Raji (cell line): ENCODE results near the gene CREBBP.

Experiments
- POLR2A ChIP-seq: IDR thresholded peaks from 2 replicates; pipeline ENCODE4 v1.6.1; 2011; ENCODE audit warnings: low read depth, low read length, control low read depth; ENCODE audit not compliant: insufficient read depth

The CREBBP gene

DNA sequence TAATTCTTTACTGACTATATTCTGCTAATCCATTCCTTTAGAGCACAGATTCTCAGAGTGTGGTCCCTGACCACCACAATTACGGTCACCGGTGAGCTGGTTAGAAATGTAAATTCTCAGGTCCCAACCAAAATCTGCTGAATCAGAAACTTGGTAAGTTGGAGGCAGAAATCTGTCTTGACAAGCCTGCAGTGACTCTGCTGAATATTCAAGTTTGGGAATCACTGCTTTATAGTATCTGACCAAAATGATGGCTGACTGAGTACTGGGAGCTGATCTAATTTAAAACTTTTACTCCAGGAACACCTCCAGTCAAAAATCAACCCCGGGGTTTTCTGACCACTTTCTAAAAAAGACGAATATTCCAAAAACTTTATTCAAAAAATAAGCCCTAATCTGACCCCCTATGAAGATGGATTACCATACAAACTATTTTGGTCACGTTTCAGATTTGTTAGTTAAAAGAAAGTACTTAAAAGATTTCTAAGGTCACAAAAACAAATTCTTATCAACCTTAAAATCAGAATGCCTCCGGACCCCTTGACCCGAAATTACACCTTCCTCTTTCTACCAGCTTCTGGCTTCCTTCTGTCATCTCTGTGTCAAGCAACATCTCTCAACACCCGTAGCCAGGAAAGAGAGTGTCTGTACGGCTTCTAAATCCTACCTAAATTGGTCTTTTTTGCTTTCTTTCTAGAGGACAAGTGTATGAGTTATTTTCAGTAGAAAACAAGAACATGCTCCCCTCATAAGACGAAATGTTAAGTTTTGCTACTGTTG lies 38.6 kb downstream of the CREBBP start:
- no peak for TF ChIP-seq POLR2A

DNA sequence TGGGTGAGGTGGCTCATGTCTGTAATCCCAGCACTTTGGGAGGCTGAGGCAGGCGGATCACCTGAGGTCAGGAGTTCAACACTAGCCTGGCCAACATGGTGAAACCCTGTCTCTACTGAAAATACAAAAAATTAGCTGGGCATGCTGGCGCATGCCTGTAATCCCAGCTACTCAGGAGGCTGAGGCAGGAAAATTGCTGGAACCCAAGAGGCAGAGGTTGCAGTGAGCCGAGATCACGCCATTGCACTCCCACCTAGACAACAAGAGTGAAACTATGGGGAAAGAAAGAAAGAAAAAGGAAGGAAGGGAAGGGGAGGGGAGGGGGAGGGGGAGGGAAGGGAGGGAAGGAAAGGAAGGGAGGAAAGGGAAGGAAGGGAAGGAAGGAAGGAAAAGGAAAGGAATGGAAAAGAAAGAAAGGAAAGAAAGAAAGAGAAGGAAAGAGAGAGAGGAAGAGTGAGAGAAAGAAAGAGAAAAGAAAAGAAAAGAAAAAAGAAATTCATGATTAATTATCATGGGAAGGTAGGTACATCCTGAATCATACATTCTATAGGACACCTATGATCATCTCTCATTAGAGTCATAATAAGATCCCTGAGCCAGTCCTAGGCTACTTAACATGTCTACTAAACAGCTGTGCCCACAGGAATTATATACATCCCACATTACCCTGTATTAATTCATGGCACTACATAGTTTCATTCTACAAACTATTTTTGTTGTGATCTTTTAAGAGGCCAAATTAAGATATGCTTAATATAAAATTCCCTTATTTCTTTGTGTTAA lies 40.9 kb downstream of the CREBBP start:
- TF ChIP-seq POLR2A: no peak

DNA sequence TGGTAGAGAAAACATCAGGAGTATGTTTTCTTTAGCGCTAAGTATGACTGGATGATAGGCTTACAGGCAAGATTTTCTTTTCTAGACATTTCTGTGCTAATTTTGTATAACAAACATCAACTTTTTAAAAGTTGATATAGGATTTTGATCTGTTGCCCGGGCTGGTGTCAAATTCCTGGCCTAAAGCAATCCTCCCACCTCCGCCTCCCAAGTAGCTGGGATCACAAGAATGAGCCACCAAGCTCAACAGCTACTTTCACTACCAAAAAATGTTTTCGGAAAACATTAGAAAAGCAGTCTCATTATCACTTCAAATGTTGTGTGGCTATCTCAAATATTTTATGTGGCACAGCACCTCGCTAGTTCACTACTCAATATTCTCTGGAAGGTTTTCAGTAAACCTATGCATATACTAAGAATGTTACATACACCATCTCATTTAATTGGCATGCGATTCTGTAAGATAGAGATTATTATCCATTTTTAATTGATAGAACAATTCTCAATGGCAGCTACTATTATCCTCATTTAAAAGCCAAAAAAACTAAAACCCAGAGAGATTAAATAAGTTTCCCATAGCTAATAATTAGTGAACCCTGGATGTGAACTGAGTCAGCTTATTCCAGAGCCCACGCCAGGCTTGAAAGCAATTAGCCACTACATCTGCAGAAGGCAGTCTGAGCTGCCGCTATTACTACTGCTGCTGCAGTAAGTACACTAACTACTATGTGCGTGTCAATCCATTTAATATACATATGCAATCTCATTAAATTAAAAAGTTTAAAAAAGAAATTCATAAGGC lies 41.7 kb downstream of the CREBBP start:
- no peak for TF ChIP-seq POLR2A

DNA sequence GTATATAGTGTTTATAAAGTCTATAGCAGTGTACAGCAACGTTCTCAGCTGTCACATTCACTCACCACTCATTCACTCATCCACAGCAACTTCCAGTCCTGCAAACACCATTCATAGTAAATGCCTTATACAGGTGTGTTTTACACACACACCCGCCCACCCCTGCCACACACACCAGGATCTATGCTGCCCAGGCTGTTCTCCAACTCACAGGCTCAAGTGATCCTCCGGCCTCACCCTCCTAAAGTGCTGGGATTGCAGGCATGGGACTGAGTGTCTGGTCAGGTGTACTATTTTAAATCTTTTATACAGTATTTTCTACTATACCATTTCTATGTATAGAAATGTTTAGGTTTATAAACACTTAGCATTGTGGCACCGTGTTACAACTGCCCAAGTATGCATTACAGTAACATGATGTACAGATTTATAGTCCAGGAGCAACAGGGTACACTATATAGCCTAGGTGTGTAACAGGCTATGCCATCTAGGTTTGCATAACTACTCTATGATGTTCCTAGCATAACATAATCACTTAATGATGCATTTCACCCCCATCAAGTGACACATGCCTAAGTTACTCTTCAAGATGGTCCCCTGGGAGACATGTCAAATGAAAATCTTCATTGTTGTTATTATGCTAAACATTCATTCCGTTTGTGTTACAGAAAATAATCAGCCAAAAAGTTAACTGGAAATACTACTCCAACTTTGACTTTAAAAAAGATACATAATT lies 42.5 kb downstream of the CREBBP start:
- no peak for TF ChIP-seq POLR2A

DNA sequence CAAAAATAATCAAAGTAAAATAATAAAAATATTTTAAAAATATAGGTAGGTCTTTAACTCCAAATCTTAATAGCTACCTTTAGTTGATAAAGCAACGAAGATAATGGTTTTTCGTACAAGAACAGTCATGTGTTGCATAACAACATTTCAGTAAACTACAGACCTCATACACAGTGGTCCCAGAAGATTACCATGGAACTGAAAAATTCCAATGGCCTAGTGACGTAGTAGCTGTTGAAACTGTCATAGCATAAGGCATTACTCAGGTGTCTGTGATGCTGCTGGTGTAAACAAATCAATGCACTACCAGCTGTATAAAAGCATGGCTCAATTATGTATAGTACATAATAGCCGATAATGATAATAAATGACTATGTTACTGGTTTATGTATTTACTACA lies 43.9 kb downstream of the CREBBP start:
- no peak for TF ChIP-seq POLR2A

DNA sequence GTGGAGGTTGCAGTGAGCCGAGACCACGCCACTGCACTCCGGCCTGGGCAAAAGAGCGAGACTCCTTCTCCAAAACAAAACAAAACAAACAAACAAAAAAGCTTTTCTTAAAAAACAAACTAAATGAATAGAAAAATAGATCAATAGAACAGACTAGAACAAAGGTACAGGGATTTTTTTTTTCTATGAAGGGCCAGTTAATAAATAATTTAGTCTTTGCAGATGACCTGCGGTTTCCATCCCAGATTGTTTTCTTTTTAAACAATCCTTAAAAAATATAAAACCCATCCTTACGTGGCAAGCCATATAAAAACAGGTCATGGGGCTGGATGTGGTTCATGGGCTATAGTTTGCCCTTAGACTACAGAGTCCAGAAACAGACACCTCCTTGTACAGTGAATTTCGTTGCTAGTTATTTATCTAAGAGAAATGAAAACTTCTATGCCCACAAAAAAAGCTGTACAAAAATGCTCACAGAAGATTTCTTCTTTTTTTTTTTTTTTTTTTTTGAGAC lies 45.4 kb downstream of the CREBBP start:
- no peak for TF ChIP-seq POLR2A

DNA sequence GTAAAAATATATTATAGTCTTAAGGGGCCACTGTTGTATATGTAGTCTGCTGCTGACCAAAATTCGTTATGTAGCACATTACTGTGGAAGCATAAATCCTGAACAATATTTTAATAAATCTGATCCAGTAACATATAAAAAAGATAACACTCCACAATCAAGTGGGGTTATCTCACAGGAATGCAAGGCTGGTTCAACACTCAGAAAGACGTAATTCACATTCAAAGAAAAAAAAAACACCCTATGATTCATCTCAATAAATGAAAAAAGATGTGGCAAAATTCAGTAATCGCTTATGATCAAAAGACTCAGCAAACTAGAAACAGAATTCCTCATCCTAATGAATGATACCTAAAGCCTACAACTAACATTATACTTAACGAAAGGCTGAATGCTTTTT lies 47.8 kb downstream of the CREBBP start:
- no peak for TF ChIP-seq POLR2A

DNA sequence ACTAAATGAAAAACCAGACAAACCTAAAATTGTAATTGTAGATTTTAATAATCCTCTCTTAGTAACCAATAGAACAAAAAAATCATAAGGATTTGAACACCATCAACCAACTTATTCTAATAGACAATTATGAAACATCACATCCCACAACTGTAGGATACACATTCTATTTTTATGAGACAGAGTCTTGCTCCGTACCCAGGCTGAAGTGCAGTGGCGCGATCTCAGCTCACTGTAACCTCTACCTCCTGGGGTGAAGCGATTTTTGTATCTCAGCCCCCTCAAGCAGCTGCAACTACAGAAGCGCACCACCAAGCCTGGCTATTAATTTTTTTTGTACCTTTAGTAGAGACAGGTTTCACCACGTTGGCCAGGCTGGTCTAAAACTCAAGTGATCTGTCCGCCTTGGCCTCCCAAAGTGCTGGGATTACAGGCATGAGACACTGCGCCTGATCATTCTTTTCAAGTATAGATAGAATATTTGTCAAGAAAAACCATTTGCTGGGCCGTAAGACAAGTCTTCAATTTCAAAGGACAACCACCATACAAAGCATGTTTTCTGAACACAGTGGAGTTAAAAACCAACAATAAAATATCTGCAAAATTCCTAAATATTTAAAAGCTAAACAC lies 49.8 kb downstream of the CREBBP start:
- no peak for TF ChIP-seq POLR2A

DNA sequence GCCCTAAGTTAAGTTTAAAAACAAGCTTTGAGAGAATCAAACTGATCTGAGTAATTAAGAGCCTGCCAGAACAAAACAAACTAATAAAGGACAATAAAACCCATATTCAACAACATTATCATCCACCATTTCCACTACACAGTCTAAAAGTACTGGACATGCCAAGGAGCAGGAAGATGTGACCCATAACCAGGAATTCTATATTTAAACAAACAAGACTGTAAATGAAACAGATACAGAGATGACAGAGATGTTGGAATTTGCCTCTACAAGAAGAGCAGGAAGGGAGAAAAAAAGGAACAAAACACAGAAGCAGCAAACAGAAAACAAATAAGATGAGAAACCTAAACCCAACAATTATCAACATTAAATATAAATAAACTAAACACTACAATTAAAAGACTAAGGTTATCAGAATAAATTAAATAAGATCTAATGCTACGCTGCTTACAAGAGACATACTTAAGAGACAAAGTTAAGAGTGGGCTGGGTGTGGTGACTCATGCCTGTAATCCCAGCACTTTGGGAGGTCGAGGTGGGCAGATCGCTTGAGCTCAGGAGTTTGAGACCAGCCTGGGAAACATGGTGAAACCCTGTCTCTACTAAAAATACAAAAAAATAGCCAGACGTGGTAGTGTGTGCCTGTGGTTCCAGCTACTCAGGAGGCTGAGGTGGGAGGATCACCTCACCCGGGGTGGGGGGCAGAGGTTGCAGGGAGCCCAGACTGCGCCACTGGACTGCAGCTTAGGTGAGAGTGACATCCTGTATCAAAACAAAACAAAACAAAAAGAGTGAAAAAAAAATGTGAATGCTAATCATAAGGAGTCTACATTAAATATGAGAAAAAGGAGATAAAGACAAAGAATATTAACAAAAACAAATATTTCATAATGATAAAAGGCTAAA lies 50.6 kb downstream of the CREBBP start:
- TF ChIP-seq POLR2A: no peak

DNA sequence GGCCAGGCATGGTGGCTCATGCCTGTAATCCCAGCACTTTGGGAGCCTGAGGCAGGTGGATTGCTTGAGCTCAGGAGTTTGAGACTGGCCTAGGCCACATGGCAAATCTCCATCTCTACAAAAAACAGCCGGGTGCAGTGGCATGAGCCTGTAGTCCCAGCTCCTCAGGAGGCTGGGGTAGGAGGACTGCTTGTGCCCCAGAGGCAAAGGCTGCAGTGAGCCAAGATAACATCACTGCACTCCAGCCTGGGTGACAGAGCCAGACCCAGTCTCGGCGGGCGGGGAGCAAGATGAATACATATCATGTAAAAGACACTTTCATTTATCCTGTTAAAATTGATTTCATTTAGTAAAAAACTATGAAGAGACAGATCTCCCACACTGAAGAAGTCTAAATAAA lies 54.6 kb downstream of the CREBBP start:
- no peak for TF ChIP-seq POLR2A

DNA sequence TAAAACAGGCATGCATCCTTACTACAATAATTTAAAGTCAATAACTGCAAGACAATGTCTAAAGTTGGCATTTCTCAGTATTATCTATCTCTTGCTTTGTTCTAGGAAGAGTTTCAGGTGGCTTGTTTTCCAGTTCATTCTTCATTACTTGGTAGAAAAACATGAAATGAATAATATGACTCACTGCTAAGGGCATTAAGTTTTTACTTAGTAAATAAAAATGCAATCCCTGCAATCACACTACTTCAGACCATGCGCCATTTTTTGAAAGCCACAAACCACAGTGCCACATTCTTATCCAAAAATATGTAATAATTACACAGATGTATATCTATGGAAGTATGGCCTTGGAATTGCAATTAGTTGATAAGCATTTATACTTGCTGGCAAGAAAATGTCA lies 55.4 kb downstream of the CREBBP start:
- no peak for TF ChIP-seq POLR2A

DNA sequence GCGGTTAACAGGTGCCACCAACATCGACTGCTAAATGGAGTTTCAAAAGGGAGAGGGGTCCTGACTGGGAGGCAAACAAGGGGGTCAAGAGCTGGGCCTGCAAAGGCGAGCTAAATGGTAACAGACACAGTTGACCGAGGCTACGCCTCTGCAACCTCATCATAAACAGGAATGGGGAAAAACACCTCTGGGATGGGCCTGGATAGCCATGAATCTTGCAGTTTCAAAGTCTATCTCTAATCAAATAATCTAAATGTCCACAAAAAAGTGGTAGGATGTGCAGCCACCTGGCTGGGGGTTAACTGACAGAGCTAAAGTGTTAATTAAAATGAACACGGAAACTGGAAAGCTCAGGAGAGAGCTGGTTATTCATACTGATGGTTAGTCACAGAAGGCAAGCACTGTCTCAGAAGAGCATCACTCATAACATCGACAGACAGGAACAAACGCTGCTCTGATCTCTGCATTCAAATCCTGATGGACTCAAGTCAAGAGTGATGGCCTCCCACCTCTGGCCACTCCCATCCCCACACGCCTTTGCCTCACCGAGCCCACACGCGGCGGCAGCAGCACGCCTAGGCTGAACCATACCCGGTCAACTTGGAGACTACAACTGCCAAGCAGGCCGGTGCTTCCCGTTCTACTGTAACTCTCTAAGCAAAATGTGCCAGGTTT lies 56.3 kb downstream of the CREBBP start:
- TF ChIP-seq POLR2A: no peak

DNA sequence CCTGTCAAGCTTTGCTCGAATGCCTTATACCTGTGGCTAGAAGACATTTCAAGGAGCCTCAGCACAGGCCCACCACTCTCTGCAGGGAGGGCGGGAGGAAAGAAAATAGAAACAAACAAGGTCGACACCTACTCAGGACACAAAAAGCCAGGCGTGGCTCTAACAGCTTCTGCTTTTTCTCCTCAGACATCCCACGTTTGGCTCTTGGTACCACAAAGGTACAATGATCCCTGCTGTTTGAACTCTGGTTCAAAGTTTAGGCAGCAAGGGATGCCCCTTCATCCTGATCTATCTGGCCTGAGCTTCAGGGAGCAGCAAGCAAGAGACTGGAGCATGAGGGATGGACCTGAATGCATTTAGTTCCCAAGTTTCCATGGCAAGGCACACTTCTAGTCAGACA lies 57.1 kb downstream of the CREBBP start:
- no peak for TF ChIP-seq POLR2A

DNA sequence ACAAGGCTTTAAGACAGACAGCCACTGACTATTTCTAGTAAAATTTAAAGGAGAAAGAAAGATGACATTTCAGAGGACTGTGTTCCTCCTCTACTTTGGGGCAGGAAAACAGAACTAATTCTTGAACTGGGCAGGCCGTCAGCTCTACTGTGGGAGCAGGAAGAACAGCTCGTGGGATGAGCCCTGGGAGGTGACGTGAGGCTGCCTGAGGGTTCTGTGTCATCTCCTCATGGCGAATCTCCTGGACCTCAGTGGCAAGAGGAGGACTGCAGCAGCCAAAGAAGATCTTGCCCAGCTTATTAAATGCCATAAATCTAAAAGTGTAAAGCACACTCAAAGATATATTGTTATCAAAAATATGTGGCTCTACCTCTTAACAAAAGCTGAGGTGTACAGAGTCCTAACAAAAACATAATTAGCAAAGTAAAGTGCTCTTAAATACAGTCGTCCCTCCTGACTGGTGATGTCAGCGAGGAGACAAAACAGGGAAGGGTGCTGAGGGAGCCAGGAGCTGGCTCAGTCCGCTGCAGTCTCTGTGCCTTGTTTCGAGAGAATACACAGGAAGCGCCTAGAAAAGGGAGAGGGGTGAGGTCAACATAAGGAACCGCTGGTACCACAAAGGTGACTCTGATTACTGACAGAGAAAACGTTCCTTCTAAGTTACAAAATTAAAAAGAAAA lies 58.0 kb downstream of the CREBBP start:
- TF ChIP-seq POLR2A: no peak
